ENCODE results near the gene HOXB9.

The HOXB9 gene

DNA sequence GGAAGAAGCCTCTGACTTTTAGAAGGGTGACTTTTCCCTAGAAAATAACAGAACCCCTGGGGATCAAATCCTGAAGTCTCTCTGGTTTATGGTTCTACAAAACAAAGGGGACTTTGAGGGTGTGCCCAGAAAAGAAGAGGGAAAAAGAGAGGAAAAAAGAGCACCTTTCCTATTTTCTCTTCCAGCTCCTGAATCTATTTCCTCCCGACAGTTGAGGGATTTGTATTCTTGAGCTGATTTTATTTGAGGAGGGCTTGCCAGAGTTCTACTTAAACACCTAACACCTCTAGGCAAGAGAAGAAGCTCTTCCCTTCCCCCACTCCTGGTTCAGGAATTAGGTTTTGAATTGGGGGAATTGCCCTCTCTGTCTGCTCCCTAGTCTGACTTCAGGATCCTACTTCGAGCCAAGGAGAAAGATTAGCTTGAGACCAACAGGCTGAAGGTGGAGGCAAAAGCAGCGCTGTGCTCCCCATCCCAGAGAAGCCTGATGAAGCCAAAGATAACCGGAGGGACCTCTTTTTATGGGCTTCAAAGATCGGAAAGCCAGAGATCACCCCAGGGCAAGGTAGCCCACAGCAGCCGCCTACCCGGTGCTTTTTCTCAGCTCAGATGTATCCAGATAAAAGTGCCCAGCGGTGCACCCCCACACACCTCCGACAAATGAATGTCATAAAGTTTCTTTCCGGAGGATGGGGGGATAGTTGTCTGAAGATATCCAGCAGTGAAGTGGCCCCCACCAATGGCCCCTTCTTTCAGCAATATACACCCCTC lies 36.9 kb downstream of the HOXB9 start:
- no peak for TF ChIP-seq ZNF274 (IDR thresholded peaks at IDR 0.05; ENCODE audit: low read depth, low read length)
- peak overlapping the region; percentile 8 for H3K4me3 ChIP-seq (ENCODE audit: low read length)

DNA sequence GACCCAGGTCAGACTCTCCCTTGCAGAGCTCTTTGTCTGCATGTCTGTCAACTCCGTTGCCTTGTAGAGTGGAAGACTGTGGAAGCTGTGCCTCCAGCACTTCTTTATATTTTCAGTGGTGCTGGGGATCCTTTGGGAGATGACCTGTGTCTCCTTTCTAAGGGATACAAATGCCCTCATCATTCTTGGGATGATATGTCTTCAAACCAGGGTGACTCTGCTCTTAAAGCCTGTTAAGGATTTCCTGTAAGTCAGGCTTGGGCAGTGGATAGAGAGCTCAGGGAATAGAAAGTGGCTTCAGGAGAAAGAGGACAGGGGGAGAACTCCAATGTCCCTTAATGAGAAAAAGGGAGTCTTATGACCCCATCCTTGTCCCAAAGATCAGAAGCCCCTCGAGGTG lies 37.6 kb downstream of the HOXB9 start:
- TF ChIP-seq ZNF274 (IDR thresholded peaks at IDR 0.05; ENCODE audit: low read depth, low read length) = no peak
- no peak overlapping the region for H3K4me3 ChIP-seq (ENCODE audit: low read length)

DNA sequence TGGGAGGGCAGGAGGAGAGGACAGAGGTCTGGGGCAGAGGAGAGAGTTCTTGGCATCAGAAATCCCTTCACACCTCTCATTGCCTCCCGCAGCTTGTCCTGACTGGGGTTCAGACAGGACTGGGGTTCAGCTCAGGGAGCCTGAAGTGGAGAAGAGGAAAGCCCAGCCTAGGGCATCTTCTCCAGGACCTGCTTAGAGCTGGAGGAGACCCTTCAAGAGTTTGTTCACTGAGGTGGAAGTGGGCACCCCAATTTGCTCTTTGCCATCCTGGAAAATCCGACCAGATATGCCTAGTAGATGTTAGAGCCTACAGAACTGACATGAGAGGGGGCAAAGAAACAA lies 38.1 kb downstream of the HOXB9 start:
- no peak overlapping the region for H3K4me3 ChIP-seq (ENCODE audit: low read length)
- no peak for TF ChIP-seq ZNF274 (IDR thresholded peaks at IDR 0.05; ENCODE audit: low read depth, low read length)

DNA sequence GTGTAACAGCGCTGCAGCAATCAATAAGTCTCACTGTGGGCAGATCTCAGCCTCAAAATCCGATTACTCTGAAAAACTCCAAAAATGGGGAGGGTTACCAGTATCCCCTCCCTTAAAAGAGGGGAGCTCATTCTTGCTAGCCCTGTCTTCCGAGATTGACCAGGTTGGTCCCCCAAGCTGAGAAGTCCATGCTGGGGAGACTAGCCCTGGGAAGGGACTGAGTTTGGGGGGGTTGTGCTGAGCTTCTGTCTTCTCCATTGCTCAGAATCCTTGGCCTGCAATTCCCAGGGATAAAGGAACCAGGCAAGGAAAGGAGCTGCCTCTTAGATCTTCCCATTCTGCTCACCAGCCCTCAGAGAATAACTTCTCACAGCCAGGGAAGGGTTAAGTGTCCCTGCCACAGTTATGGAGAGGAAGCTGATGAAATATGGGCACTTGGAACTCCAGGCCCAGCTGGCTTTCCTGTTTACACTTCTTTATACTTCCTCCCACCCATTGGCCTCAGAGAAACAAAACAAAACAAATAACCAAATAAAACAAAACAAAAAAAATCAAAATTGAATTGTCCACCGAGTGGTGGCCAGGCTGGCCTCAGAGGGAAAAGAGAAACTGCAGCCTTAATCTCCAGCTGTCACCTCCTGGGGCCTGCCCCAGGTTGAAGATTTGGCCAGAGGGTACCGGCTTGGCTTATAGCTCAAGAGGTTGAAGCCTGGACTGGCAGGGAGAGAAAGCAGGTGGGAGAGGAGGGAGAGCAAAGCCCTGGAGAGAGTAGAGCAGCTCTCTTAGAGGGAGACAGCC lies 38.7 kb downstream of the HOXB9 start:
- H3K4me3 ChIP-seq (ENCODE audit: low read length) = no peak overlapping the region
- no peak for TF ChIP-seq ZNF274 (IDR thresholded peaks at IDR 0.05; ENCODE audit: low read depth, low read length)

DNA sequence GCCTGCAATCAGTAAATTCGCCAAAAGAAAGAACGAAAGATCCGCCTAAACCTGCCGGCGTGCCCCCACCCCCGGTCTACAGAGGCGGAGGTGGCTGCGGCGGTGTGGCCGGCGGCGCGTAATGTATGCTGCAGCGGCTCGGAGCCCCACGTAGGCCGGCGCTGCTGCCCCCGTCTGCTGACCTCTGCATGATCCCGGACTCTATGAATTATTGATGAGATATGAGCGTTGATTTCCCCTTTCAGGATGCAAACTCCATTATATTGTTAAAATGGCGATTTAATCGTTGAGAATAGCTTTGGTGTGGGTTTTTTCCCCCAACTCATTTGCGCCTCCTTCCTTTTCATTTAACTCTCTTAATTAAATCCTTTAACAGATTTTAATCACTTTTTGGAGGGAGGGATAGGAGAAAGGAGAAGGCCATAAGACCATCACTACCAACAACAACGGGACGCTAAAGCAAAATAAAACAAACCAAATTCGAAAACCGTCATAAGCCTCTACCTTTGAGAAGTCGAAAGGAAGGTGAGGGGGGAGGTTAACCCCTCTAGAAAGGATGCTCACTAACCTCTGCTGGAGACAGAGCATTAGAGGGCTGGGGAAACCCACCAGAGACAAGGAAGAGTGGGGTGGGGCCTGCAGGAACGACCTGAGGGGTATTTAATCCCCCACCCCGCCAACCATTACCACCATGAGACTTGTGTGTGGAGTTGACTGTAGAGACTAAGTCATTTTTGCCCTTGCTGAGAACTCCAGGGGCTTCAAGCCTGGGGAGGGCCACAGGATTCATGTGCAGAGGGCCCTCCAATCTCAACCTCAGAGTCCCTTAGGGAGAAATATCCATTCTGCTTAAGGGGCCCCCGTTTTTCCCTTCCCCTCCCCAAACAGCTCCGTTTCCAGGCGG lies 39.6 kb downstream of the HOXB9 start:
- H3K4me3 ChIP-seq (ENCODE audit: low read length) = peak overlapping the region; percentile 67

DNA sequence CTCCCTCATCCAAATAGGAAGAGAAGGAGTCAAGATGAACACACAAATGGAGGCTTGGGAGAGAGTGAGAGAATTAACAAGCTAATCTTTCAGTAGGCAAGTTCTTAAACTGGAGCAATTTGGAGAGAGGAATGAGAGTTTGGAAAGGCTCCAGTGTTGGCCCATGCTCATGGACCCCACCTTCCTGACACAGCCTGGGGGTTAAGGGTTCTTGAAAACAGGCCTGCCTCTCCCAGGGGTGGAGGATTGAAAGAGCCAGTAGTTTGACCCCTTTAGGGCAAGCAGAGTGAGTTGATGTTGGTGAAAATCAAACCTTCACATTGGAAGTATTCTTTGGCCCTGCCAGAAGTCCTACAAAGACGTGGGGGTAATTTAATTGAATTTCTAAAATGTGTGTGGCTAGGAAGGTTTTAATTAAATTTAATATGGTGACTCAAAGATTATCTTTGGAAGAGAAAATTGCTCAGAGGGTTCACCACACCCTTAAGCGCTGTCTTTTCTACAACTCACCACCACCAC lies 41.9 kb downstream of the HOXB9 start:
- no peak overlapping the region for H3K4me3 ChIP-seq (ENCODE audit: low read length)

More for the DNA sequence above, 39.6 kb downstream of the HOXB9 start:
- TF ChIP-seq ZNF274 (IDR thresholded peaks at IDR 0.05; ENCODE audit: low read depth, low read length) = no peak

DNA sequence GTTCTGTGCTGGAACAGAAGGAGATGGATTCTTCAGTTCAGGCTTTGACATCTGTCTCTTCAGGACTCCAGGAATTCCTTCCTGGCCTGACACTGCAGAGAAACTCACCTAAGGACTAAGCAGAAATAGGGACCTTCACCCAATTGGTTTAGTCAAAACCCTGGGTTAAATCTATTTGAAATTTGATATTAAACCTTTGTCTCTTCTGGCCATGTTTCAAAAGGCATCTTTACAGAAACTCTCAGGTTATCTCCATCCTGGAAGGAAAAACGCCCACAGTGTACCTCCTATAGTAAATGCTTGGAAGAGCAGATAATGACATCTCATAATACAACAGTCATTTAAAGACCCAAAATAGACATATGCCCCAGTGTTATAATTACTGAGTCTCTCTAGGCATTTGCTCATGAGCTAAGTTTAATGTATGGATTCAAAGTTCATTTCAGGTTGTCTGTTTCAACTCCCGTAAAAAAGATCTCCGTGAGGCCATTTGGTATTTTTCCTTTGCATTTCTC lies 42.4 kb downstream of the HOXB9 start:
- no peak for TF ChIP-seq ZNF274 (IDR thresholded peaks at IDR 0.05; ENCODE audit: low read depth, low read length)
- no peak overlapping the region for H3K4me3 ChIP-seq (ENCODE audit: low read length)

More for the DNA sequence above, 41.9 kb downstream of the HOXB9 start:
- TF ChIP-seq ZNF274 (IDR thresholded peaks at IDR 0.05; ENCODE audit: low read depth, low read length) = no peak

DNA sequence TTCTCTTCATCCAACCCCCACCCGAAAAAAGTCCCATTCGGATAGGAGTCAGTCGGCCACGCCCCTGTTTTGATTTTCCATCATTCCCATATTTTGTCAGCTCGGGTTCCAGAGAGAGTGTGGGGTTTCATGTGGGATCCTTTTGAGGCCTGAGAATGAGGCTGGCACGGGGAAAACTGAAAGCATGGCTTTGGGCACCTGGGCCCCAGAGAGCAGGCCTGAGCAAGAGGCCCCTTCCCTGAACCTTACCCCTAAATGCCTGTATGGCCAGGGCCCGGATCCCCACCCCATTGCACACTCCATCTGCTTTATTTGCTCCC lies 43.4 kb downstream of the HOXB9 start:
- peak overlapping the region; percentile 44; the same call in 1 of the 2 replicates for H3K4me3 ChIP-seq (ENCODE audit: low read length)
- no peak for TF ChIP-seq ZNF274 (IDR thresholded peaks at IDR 0.05; ENCODE audit: low read depth, low read length)

DNA sequence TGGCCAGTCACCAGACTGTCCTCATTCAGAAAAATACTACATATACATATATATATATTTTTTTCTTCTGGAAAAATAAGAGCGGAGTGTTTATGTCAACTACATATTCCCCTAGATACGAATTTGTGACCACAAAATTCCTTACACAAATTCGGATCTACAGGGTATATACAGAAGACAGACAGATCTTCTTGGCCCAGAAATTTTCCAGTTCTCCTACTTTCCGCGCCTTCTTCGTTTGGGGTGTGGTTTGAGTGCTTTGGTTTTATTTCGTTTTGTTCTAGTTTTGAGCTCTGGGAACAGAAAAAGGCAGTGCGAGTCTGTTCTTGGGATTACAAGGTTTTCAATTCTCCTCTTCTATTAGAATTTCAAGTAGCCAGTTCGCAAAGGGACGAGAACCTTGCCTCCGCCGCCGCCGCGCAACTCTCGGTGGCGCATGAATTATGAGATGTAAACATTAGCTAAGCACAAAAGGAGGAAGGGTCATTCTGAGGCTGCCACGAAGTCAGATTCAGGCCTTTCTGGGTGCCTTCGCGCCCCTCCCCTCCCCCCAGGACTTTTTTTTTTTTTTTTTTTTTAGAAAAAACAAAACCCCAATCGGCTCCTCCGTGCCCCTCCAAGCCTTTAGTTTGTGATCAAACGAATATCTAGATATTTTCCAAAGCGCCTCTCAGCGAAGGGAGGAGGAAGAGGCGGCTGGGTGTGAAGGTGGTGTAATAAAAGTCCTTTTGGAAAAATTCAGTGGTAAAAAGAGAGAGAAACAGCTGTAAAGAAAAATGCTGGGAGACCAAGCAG lies 46.2 kb downstream of the HOXB9 start:
- H3K4me3 ChIP-seq (ENCODE audit: low read length) = peak overlapping the region; percentile 79; the same call in 1 of the 2 replicates
- TF ChIP-seq ZNF274 (IDR thresholded peaks at IDR 0.05; ENCODE audit: low read depth, low read length) = no peak

DNA sequence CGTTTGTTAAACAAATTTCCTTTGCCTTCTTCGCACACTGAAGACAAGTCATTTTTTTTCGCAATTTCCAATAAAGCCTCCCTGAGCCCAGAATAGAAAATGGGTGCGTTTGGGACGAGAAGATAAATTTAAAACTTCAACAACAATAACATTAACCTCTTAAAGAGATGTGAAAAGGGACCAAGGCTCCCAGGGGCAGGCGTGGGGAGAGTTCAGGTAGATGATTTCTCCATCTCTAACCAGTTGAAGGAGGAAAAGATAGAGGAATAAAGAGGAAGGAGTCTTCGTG lies 46.7 kb downstream of the HOXB9 start:
- peak overlapping the region; percentile 79; the same call in 1 of the 2 replicates for H3K4me3 ChIP-seq (ENCODE audit: low read length)
- no peak for TF ChIP-seq ZNF274 (IDR thresholded peaks at IDR 0.05; ENCODE audit: low read depth, low read length)

DNA sequence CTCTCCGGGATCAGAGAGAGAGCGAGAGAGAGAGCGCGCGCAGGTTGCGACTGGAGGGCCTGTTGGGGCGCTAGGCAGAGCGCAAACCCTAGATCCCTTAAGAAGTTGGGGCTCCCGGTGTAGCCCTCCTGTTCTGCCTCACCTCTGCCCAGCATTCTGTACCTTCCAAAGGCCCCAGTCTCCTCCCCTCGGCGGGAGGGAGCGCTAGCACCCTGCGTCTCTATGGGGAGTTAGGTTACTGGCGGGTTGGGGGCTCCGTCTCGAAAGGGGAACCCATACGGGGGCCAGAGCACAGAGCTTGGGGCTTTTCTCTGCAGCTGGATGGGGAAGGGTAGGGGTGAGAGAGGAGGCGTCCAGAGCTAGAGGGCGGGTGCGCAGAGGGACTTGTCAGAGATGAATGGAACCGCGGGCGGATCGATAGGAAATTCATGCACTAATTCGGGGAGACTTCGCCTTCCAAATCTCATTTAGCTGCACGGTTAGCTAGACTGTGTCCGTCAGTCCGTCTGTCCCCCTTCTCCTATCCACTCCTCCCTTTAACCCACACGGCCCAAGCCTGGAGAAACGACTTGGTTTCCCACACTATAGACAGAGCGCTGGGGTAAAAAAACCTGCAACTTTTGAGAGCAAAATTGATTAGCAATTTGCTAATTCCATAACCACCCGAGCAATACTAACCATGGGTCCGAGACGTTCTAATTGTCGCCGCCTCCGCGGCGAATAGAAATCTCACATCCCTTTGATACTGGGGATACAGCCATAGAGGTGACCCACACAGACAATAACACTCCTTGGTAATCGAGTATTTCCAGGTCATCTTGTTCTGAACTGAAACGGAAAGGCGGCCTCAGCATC lies 47.3 kb downstream of the HOXB9 start:
- TF ChIP-seq ZNF274 (IDR thresholded peaks at IDR 0.05; ENCODE audit: low read depth, low read length) = no peak
- H3K4me3 ChIP-seq (ENCODE audit: low read length) = peak overlapping the region; percentile 79

DNA sequence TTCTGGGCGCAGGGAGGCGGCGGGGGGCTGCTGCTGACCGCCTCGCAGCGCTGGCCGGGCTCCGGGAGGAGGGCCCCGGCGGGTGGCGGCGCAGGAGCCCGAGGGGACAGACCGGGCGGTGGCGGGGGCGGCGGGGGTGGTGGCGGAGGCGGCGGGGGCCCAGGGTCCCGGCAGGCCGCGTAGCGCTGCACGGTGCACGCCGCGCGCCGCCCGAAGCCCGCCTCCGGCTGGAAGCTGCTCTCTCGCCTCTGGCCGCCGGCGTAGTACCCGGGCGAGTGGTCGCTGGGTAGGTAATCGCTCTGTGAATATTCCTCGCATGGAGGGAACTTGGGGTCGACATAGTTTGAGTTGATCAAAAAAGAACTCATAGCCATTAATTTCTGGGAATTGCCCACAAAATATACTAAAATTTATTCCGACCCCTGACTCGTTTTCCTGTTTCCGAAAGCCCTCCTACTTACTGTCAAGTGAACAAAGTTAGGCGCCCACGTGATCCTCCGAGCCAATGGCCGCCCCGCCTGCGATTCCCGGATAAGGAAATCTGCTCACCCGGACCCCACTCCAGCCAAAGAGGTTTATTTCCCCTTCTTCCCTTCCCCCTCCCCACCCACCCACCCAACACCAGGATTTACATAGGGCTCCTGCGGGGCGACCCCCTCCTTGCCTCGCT lies 48.1 kb downstream of the HOXB9 start, which contains the start of gene HOXB4:
HOXB4 (minus strand) TSS at position 405 of the 670 bp plus-strand sequence; CDS start at position 374, 31 bp downstream.
- peak within 1 kb of the TSS; percentile 79 for H3K4me3 ChIP-seq (ENCODE audit: low read length)
- no peak for TF ChIP-seq ZNF274 (IDR thresholded peaks at IDR 0.05; ENCODE audit: low read depth, low read length)
